KMS-11 (cell line): ENCODE data around the gene PKHD1.

Experiments
- H2AFZ ChIP-seq: fragments of 200-600 bp; sonication (generic); 2 replicates; pipeline ENCODE4 v1.6.1; 2016; ENCODE audit warnings: antibody characterized with exemption, mixed run types, low read depth
- H3K27ac ChIP-seq: fragments of 200-600 bp; sonication (generic); 2 replicates; pipeline ENCODE4 v1.6.1; 2016; ENCODE audit warnings: mild to moderate bottlenecking, mixed run types
- H3K27me3 ChIP-seq: fragments of 200-600 bp; sonication (generic); 2 replicates; pipeline ENCODE4 v1.6.1; 2017; ENCODE audit warnings: mild to moderate bottlenecking, low read depth, mixed run types, moderate library complexity; ENCODE audit not compliant: insufficient read depth
- H3K36me3 ChIP-seq: fragments of 200-600 bp; sonication (generic); 2 replicates; pipeline ENCODE4 v1.6.1; 2017; ENCODE audit warnings: mild to moderate bottlenecking, mixed run types; ENCODE audit not compliant: insufficient read depth
- H3K4me1 ChIP-seq: fragments of 200-600 bp; sonication (generic); 2 replicates; pipeline ENCODE4 v1.6.1; 2016; ENCODE audit warnings: mild to moderate bottlenecking, low read depth, mixed run types; ENCODE audit not compliant: poor library complexity, severe bottlenecking
- H3K4me2 ChIP-seq: fragments of 200-600 bp; sonication (generic); 2 replicates; pipeline ENCODE4 v1.7.0; 2016; ENCODE audit warnings: mild to moderate bottlenecking, mixed run types
- H3K4me3 ChIP-seq: fragments of 200-600 bp; sonication (generic); IDR thresholded peaks from 2 replicates; pipeline ENCODE4 v1.6.1; 2017; ENCODE audit warnings: low read depth, low read length, mixed read lengths; ENCODE audit not compliant: insufficient read depth
- H3K79me2 ChIP-seq: fragments of 200-600 bp; sonication (generic); 2 replicates; pipeline ENCODE4 v1.6.1; 2016; ENCODE audit warnings: low read depth, mixed run types; ENCODE audit not compliant: insufficient read depth
- H3K9ac ChIP-seq: fragments of 200-600 bp; sonication (generic); 2 replicates; pipeline ENCODE4 v1.6.1; 2016; ENCODE audit warnings: mild to moderate bottlenecking, mixed run types
- H4K20me1 ChIP-seq: fragments of 200-600 bp; sonication (generic); 2 replicates; pipeline ENCODE4 v1.6.1; 2016; ENCODE audit warnings: mild to moderate bottlenecking, mixed run types; ENCODE audit not compliant: insufficient read depth
- CTCF ChIP-seq: fragments of 200-600 bp; sonication (generic); conservative IDR thresholded peaks from 2 replicates; pipeline ENCODE4 v1.6.1; 2017; ENCODE audit warnings: low read depth, mild to moderate bottlenecking, antibody characterized with exemption, low read length, moderate library complexity, mixed read lengths

The PKHD1 gene

GRCh38 chr6:52126231-52126630 lies 38.8 kb upstream of the PKHD1 start:
- Histone ChIP-seq H2AFZ (no peak overlapping the region), H3K4me2 (no peak overlapping the region), H3K79me2 (no peaks in the 10 kb centered on the region), H3K4me3 (no peak overlapping the region), H3K9ac (no peak overlapping the region), H4K20me1 (no peaks in the 10 kb centered on the region), H3K27me3 (no peaks in the 10 kb centered on the region), H3K4me1 (no peaks in the 10 kb centered on the region), H3K27ac (no peak overlapping the region), H3K36me3 (no peaks in the 10 kb centered on the region)
- no peak for TF ChIP-seq CTCF

GRCh38 chr6:52125572-52125971 lies 38.2 kb upstream of the PKHD1 start:
- no peak overlapping the region for H3K4me2 ChIP-seq
- H3K36me3 ChIP-seq, result no peaks in the 10 kb centered on the region
- no peaks in the 10 kb centered on the region for H3K4me1 ChIP-seq
- no peak overlapping the region for H3K9ac ChIP-seq
- H3K79me2 ChIP-seq, result no peaks in the 10 kb centered on the region
- no peak overlapping the region for H3K27ac ChIP-seq
- no peak for TF ChIP-seq CTCF
- H3K4me3 ChIP-seq, result no peak overlapping the region
- H4K20me1 ChIP-seq, result no peaks in the 10 kb centered on the region
- no peaks in the 10 kb centered on the region for H3K27me3 ChIP-seq
- H2AFZ ChIP-seq, result no peak overlapping the region

GRCh38 chr6:52125139-52125538 lies 37.7 kb upstream of the PKHD1 start:
- Histone ChIP-seq H4K20me1 (no peaks in the 10 kb centered on the region), H3K4me3 (no peak overlapping the region), H2AFZ (no peak overlapping the region), H3K9ac (no peak overlapping the region), H3K27ac (no peak overlapping the region), H3K4me1 (no peaks in the 10 kb centered on the region), H3K27me3 (no peaks in the 10 kb centered on the region), H3K4me2 (no peak overlapping the region), H3K79me2 (no peaks in the 10 kb centered on the region), H3K36me3 (no peaks in the 10 kb centered on the region)
- TF ChIP-seq CTCF, result no peak

- no peak overlapping the region for H3K9ac ChIP-seq
- no peak for TF ChIP-seq CTCF
- H3K4me1 ChIP-seq, result no peaks in the 10 kb centered on the region
- H3K36me3 ChIP-seq, result no peaks in the 10 kb centered on the region
- no peak overlapping the region for H3K27ac ChIP-seq
- no peaks in the 10 kb centered on the region for H4K20me1 ChIP-seq
- H3K4me2 ChIP-seq, result no peak overlapping the region
- H3K79me2 ChIP-seq, result no peaks in the 10 kb centered on the region
- no peak overlapping the region for H3K4me3 ChIP-seq
- no peaks in the 10 kb centered on the region for H3K27me3 ChIP-seq
- H2AFZ ChIP-seq, result no peak overlapping the region
Measured at GRCh38 chr6:52124126-52125121, 37.0 kb upstream of the PKHD1 start.
